ENCODE measurements around the gene RASSF8. TPM values are rescaled to one million over a fixed set of nuclear protein-coding genes. Genes with fewer than 3 reads are reported as not detected.

The RASSF8 gene
- total and polyA plus RNA-seq, 9 of the 15 experiments (the other 6 are each of a cell fraction or from before 2014, with no cell fraction given): 0.01 to 0.36 (median 0.12) TPM; not detected in 1

- TF ChIP-seq MGA (IDR thresholded peaks at IDR 0.05) (peak; percentile 90), PRMT5 (CRISPR knock-in tag; IDR thresholded peaks at IDR 0.05) (no peak), ZHX1 (conservative IDR thresholded peaks at IDR 0.05; ENCODE audit: low read length) (no peak), CTCF (IDR thresholded peaks at IDR 0.05 in 2 of 3, conservative IDR thresholded peaks at IDR 0.05 in 1 of 3; ENCODE audit: insufficient read depth in 2 of 3, low read depth in 1 of 3, low read length in 3 of 3) (peak in 1 of 3 experiments; percentile 28; a peak in 1 of 6 replicates), ZFP91 (CRISPR knock-in tag; IDR thresholded peaks at IDR 0.05) (no peak)
These were observed 155.6 kb downstream of the RASSF8 start (continued) for GRCh38 chr12:26113853-26114719.
